Epithelial cell of proximal tubule (primary cell): ENCODE results near the gene TBC1D32. TPM values are rescaled to one million over a fixed set of nuclear protein-coding genes. Genes with fewer than 3 reads are reported as not detected.
A peak's percentile ranks its signal among the peaks of the same experiment; 100 is the strongest.
"Not testable (repeated sequence)": the region's sequence is repeated elsewhere in the genome, so short reads cannot be mapped to it uniquely, and the experiment has no call there.

ENCODE experiments used
- DNase-seq: peaks from one replicate; pipeline ENCODE4 v3.0.0-alpha.2; 2011; ENCODE audit warnings: low read depth
- H3K4me3 ChIP-seq: 2 replicates; pipeline ENCODE4 v1.5.1; 2011; ENCODE audit warnings: low read depth, mild to moderate bottlenecking, low read length
- total RNA-seq: library from RNA; depleted of rRNA; stranded (reverse); fragments of >200 nt; gene quantifications from 2 replicates; pipeline ENCODE4 v1.2.3, GENCODE V29; 2015
- TF ChIP-seq, protein P1 (sequence below): conservative IDR thresholded peaks from 2 replicates; pipeline ENCODE4 v1.5.1; 2012; ENCODE audit warnings: low read depth, mild to moderate bottlenecking, low read length

TBC1D32 gene
- total RNA-seq, 1 donor from 2014 or later = 4.1 TPM

DNA sequence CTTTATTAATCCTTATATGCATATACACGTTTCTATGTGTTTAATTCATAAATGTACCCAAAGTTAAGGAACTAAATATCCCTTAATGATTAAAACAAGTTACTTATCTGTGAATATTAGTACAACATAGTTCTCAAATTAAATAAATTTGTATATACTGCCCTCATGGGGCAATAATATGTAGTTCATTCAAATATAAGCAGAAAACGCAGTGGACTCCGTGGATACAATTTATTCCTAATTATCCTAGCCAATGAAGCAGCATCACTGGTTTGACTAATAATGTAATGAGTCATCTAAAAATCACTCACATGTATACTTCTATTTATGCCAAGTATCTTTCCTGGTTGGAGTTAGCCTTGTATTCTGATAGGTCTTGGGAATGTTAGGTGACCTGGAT is 111.6 kb downstream of the TBC1D32 start:
- TF ChIP-seq, protein P1, sequence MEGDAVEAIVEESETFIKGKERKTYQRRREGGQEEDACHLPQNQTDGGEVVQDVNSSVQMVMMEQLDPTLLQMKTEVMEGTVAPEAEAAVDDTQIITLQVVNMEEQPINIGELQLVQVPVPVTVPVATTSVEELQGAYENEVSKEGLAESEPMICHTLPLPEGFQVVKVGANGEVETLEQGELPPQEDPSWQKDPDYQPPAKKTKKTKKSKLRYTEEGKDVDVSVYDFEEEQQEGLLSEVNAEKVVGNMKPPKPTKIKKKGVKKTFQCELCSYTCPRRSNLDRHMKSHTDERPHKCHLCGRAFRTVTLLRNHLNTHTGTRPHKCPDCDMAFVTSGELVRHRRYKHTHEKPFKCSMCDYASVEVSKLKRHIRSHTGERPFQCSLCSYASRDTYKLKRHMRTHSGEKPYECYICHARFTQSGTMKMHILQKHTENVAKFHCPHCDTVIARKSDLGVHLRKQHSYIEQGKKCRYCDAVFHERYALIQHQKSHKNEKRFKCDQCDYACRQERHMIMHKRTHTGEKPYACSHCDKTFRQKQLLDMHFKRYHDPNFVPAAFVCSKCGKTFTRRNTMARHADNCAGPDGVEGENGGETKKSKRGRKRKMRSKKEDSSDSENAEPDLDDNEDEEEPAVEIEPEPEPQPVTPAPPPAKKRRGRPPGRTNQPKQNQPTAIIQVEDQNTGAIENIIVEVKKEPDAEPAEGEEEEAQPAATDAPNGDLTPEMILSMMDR = no peak
- H3K4me3 ChIP-seq = no peak overlapping the region
- peak; percentile 44 for DNase-seq

DNA sequence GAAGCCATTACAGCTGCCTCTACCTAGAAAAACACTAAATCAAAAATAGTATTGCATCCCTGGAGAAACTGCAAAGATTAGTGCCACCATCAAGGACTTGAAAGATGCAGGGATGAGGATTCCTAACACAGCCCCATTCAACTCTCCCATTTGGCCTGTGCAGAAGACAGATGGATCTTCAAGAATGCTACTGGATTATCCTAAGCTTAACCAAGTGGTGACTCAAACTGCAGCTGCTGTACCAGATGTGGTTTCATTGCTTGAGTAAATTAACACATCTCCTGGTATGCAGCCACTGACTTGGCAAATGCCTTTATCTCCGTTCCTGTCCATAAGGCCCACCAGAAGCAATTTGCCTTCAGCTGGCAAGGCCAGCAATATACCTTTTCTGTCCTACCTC is 117.4 kb downstream of the TBC1D32 start:
- TF ChIP-seq, protein P1 = no peak
- H3K4me3 ChIP-seq = no peak overlapping the region
- no peak for DNase-seq

DNA sequence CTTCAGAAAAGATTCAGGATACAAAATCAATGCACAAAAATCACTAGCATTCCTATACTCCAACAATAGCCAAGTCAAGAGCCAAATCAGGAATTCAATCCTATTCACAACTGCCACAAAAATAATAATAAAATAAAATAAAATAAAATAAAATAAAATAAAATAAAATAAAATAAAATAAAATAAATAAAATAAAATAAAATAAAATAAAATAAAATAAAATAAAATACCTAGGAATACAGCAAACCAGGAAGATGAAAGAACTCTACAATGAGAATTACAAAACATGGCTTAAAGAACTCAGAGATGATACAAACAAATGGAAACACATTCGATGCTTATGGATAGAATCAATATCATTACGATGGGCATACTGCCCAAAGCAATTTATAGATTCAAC is 120.9 kb downstream of the TBC1D32 start:
- H3K4me3 ChIP-seq, DNase-seq: not testable (repeated sequence)

DNA sequence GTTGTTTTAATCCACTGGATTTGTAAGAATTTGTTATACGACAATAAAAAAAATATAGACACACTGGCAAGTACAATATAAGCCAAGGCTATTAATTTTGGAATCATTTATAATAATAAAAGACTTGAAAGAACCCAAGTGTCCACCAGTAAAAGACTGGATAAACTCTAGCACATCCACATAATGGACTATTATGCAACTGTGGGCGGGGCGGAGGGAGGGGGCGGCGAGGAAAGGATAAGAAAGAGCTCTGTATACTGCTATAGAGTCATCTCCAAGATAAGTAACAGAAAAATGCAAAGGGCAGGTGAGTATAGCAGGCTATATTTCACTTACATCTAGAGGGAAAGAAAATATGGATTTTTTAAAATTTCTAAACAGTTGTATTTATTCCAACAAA is 123.3 kb downstream of the TBC1D32 start:
- DNase-seq = no peak
- TF ChIP-seq, protein P1 = no peak
- no peak overlapping the region for H3K4me3 ChIP-seq

DNA sequence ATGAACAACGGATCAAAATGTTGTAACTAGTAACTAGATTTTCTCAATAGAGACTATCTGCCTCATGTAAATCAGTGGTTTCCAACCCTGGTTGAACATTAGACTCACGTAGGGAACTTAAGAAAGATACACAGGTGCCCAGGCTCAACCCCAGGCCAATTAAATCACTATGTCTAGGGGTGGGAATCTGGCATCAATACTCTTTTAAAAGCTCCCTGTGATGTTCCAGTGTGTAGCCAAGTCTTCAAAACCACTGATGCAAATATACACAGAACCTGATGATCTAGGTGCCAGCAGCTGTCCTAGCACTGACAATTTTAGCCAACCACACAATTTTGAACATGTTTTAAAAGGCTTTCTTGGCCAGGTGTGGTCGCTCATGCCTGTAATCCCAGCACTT is 128.7 kb downstream of the TBC1D32 start:
- TF ChIP-seq, protein P1 = no peak
- no peak overlapping the region for H3K4me3 ChIP-seq

DNA sequence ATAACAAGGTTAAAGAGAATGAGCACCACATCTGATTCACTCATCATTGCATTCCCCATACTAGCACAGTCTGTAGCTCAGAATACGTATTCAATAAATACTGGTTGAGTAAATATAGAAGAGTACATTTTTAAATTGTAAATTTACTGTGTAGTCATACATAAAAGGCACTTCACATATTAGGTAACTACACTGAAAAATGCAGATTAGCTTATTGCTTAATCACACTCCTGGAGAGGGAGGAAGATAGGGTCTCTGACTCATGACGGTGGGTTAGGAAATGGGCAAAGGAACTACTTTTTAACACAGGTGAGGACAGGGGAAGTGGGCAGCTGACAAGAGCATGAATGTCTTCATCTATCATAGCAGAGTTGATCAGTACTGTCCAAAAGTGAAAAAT is 133.2 kb downstream of the TBC1D32 start:
- H3K4me3 ChIP-seq = no peak overlapping the region
- TF ChIP-seq, protein P1 = no peak
- DNase-seq = no peak

More for the DNA sequence above, 128.7 kb downstream of the TBC1D32 start:
- no peak for DNase-seq

DNA sequence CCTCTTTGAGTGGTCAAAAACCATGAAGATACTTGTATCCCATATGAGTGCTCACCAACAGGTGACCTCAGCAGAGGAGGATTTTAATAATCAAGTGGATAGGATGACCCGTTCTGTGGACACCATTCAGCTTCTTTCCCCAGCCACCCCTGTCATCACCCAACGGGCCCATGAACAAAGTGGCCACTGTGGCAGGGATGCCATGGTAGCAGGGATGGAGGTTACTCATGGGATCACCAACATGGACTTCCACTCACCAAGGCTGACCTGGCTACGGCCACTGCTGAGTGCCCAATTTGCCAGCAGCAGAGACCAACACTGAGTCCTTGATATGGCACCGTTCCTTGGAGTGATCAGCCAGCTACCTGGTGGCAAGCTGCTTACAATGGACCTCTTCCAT is 138.2 kb downstream of the TBC1D32 start:
- not testable (repeated sequence) for DNase-seq

DNA sequence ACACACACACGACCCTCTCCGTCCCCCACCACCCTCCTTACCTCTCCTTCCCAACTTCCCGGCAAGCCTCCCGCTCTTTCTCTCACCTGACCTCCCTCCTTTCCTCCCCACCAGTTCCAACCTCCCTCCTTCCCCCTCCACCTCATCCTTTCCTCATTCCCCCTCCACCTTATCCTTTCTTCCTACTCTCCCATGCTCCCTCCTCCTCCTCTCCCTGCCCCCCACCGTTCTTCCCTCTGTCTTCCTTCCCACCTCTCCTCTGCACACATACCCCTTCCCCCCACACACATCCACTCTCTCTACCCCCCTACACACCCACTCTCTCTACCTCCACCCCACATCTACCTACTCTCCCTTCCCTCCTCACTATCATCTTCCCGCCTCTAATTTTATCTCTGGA is 144.2 kb downstream of the TBC1D32 start:
- no peak for DNase-seq
- H3K4me3 ChIP-seq = no peak overlapping the region
- TF ChIP-seq, protein P1 = no peak

More for the DNA sequence above, 138.2 kb downstream of the TBC1D32 start:
- H3K4me3 ChIP-seq = not testable (repeated sequence)
